Measurements from ENCODE around the gene STBD1.
"Not testable (repeated sequence)": the region's sequence is repeated elsewhere in the genome, so short reads cannot be mapped to it uniquely, and the experiment has no call there.

Gene STBD1

GRCh38 chr4:76277667-76278066 is 28.9 kb upstream of the STBD1 start:
- no peak for TF ChIP-seq CTCF (conservative IDR thresholded peaks at IDR 0.05)

GRCh38 chr4:76278583-76278982 is 27.9 kb upstream of the STBD1 start:
- no peak for TF ChIP-seq CTCF (conservative IDR thresholded peaks at IDR 0.05)

More at GRCh38 chr4:76277667-76278066, 28.9 kb upstream of the STBD1 start:
- no peak overlapping the region for H3K27ac ChIP-seq

GRCh38 chr4:76279462-76279861 is 27.1 kb upstream of the STBD1 start:
- TF ChIP-seq CTCF (conservative IDR thresholded peaks at IDR 0.05): peak; percentile 21; the same call in 1 of the 2 replicates

More at GRCh38 chr4:76278583-76278982, 27.9 kb upstream of the STBD1 start:
- no peak overlapping the region for H3K27ac ChIP-seq

DNA sequence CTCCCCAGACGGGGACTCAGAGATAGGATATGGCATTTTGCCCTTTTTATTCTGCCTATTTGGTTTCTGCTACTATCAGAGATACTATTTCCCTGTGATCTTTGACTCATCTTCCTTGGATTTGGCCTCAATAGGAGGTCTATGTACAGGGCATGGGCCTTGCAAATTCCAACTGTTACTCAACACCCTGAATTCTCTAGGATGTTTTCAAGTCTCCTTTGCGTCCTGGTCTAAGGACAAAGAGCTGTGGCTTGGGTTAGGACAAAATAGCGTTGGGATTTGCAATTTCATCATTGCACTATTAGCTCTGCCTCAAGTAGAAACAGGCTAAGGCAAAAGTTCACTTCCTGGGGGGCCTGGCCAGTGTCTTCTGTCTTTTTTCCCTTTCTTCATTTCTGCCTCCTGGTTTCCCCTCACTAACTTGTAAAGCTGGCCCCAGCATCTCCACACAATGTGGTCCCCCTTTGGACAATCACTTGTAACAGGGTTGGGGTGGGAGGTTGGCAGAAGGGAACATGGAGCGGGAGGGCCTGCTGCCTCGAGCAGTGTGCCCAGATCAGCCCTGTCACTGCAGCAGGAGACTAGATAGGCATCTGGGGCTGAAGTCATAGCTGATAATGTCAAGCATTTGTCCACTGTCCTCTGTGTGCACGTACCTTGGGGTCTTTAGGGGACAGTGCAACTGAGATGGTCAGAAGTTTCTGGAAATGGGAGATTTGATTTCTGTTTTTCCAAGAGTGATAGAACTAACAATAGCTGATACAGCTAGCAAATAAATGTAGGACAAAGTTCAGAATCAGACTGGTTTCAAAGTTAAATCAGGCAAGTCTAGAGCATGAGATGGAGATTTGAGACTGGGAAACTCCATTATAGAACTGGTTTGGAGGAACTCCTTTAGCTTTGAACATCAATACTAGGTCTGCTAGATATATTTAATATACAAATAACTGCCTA is 25.8 kb upstream of the STBD1 start:
- no peak for TF ChIP-seq CTCF (conservative IDR thresholded peaks at IDR 0.05)
- peak overlapping the region; percentile 83 for H3K27ac ChIP-seq

More at GRCh38 chr4:76279462-76279861, 27.1 kb upstream of the STBD1 start:
- H3K27ac ChIP-seq: no peak overlapping the region

DNA sequence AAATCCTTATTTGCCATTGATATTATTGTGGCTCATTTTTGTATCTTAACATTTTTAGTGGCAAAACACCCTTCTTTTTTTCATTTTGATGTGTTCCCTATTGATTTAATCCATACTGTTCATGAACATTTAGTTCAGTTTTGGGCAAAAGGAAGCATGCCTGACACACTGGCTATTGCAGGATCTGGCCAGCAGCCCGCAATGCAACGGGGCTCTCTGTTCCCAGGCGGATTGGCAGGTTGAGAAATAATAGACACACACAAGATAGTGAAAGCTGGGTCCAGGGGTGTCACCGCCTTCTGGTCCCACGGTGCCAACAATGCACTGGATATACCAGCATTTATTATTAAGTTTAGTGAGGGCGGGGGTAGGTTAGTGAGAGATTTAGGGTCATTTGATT is 24.9 kb upstream of the STBD1 start:
- peak overlapping the region; percentile 83 for H3K27ac ChIP-seq

- peak overlapping the region; percentile 83 for H3K27ac ChIP-seq
- no peak for TF ChIP-seq CTCF (conservative IDR thresholded peaks at IDR 0.05)
Observed at GRCh38 chr4:76282941-76283689, 23.4 kb upstream of the STBD1 start.

- TF ChIP-seq CTCF (conservative IDR thresholded peaks at IDR 0.05): no peak
- H3K27ac ChIP-seq: peak overlapping the region; percentile 83
Observed at GRCh38 chr4:76283900-76284299, 22.6 kb upstream of the STBD1 start.

- not testable (repeated sequence) for H3K27ac ChIP-seq
Observed at GRCh38 chr4:76287811-76288210, 18.7 kb upstream of the STBD1 start.
